ENCODE data around the gene HEXD.
"Not testable (repeated sequence)": the region's sequence is repeated elsewhere in the genome, so short reads cannot be mapped to it uniquely, and the experiment has no call there.

HEXD gene

DNA sequence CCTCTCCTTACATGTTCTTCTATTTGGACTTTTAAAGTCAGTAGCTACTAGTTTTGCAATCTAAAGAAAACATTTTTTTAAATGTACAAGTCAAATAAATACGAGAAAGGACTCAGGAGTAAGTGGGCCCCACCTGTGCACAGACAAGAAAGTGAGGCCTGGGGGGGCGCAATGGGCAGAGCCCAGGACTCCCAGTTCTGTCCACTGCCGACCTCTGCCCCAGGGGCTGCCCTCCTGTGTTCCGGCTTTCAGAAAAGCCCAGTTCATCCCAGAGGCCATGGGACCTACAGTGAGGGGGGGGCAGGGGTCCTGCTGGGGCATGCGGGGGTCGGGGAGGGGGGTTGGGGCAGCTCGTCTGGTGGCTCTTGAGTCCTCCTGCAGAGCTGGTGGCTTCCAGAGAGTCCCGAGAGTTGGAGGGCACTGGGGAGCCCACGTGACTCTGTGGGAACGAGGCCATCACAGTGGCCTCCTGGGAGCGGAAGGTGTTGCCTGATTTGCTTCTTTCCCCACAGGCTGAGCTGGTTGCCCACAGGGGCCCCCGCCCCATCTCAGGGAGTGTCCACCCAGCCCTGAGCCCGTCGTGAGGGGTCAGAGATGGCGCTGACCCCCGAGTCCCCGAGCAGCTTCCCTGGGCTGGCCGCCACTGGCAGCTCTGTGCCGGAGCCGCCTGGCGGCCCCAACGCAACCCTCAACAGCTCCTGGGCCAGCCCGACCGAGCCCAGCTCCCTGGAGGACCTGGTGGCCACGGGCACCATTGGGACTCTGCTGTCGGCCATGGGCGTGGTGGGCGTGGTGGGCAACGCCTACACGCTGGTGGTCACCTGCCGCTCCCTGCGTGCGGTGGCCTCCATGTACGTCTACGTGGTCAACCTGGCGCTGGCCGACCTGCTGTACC, 44.2 kb upstream of the HEXD start:
- no peak for TF ChIP-seq SP1 (IDR thresholded peaks at IDR 0.05)
- no peak for TF ChIP-seq TARDBP (IDR thresholded peaks at IDR 0.05)
- TF ChIP-seq ZNF384 (IDR thresholded peaks at IDR 0.05): no peak
- no peak for TF ChIP-seq FOXM1 (IDR thresholded peaks at IDR 0.05; ENCODE audit: borderline replicate concordance)
- TF ChIP-seq L3MBTL2 (conservative IDR thresholded peaks at IDR 0.05): no peak
- no peak for TF ChIP-seq NFRKB (IDR thresholded peaks at IDR 0.05)
- TF ChIP-seq SUZ12 (IDR thresholded peaks at IDR 0.05): no peak
- TF ChIP-seq HDGF (IDR thresholded peaks at IDR 0.05; ENCODE audit: borderline replicate concordance): no peak
- TF ChIP-seq FOXA1 (IDR thresholded peaks at IDR 0.05): no peak
- TF ChIP-seq BHLHE40 (IDR thresholded peaks at IDR 0.05; ENCODE audit: borderline replicate concordance): no peak
- no peak for TF ChIP-seq ARNT (IDR thresholded peaks at IDR 0.05)
- no peak for TF ChIP-seq ELF4 (IDR thresholded peaks at IDR 0.05)
- no peak for TF ChIP-seq LEF1 (IDR thresholded peaks at IDR 0.05; ENCODE audit: borderline replicate concordance)
- TF ChIP-seq, protein P1, sequence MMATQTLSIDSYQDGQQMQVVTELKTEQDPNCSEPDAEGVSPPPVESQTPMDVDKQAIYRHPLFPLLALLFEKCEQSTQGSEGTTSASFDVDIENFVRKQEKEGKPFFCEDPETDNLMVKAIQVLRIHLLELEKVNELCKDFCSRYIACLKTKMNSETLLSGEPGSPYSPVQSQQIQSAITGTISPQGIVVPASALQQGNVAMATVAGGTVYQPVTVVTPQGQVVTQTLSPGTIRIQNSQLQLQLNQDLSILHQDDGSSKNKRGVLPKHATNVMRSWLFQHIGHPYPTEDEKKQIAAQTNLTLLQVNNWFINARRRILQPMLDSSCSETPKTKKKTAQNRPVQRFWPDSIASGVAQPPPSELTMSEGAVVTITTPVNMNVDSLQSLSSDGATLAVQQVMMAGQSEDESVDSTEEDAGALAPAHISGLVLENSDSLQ (IDR thresholded peaks at IDR 0.05): no peak
- TF ChIP-seq CTBP1 (IDR thresholded peaks at IDR 0.05; ENCODE audit: borderline replicate concordance): no peak
- no peak for TF ChIP-seq FOXK2 (IDR thresholded peaks at IDR 0.05)
- CTCF ChIA-PET: no interaction called here
- POLR2A ChIA-PET: interaction anchor here (1.0 kb wide), 1 partner anchor 18 kb away, joined by 3 read pairs; no protein-coding TSS in a partner anchor
- DNase-seq (ENCODE audit: extremely low spot score): no peak

DNA sequence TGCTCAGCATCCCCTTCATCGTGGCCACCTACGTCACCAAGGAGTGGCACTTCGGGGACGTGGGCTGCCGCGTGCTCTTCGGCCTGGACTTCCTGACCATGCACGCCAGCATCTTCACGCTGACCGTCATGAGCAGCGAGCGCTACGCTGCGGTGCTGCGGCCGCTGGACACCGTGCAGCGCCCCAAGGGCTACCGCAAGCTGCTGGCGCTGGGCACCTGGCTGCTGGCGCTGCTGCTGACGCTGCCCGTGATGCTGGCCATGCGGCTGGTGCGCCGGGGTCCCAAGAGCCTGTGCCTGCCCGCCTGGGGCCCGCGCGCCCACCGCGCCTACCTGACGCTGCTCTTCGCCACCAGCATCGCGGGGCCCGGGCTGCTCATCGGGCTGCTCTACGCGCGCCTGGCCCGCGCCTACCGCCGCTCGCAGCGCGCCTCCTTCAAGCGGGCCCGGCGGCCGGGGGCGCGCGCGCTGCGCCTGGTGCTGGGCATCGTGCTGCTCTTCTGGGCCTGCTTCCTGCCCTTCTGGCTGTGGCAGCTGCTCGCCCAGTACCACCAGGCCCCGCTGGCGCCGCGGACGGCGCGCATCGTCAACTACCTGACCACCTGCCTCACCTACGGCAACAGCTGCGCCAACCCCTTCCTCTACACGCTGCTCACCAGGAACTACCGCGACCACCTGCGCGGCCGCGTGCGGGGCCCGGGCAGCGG, 43.4 kb upstream of the HEXD start:
- CTCF ChIA-PET: no interaction called here
- POLR2A ChIA-PET: no interaction called here

DNA sequence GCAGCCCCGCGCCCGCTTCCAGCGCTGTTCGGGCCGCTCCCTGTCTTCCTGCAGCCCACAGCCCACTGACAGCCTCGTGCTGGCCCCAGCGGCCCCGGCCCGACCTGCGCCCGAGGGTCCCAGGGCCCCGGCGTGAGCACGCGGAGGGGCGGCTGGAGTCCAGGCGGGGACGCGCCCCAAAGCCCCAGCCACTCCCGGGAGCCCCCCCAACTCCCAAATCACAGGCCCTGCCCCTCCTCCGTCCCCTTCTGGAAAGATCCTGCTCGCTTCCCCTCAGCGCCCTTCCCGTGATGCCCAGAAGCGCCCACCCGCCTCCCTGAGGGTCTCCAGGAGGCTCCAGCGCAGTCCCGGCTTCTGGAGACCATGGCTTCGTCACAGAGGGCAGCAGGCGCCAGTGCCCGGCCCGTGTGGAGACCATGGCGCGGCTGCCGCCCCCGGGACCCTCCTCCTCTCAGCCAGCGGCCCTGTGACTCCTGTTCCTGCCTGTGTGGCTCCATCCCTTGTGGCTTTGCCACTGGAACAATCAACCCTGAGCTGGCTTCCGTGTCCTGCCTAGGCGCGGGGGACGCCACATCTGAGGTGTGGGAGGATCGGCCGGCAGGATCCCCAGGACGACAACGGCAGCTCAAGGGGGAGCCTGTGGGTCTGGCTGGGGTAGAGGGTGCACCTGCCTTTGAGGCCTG, 42.6 kb upstream of the HEXD start:
- POLR2A ChIA-PET: no interaction called here
- no peak for DNase-seq (ENCODE audit: extremely low spot score)
- CTCF ChIA-PET: no interaction called here
- TF ChIP-seq FOXK2 (IDR thresholded peaks at IDR 0.05) (no peak), TARDBP (IDR thresholded peaks at IDR 0.05) (no peak), FOXM1 (IDR thresholded peaks at IDR 0.05; ENCODE audit: borderline replicate concordance) (no peak), LEF1 (IDR thresholded peaks at IDR 0.05; ENCODE audit: borderline replicate concordance) (no peak), ELF4 (IDR thresholded peaks at IDR 0.05) (no peak), HDGF (IDR thresholded peaks at IDR 0.05; ENCODE audit: borderline replicate concordance) (no peak), L3MBTL2 (conservative IDR thresholded peaks at IDR 0.05) (no peak), NFRKB (IDR thresholded peaks at IDR 0.05) (no peak), CTBP1 (IDR thresholded peaks at IDR 0.05; ENCODE audit: borderline replicate concordance) (no peak), SUZ12 (IDR thresholded peaks at IDR 0.05) (no peak), FOXA1 (IDR thresholded peaks at IDR 0.05) (no peak), SP1 (IDR thresholded peaks at IDR 0.05) (no peak), ZNF384 (IDR thresholded peaks at IDR 0.05) (no peak), BHLHE40 (IDR thresholded peaks at IDR 0.05; ENCODE audit: borderline replicate concordance) (no peak), ARNT (IDR thresholded peaks at IDR 0.05) (no peak)
- TF ChIP-seq, protein P1 (IDR thresholded peaks at IDR 0.05): no peak

More for the DNA sequence above, 43.4 kb upstream of the HEXD start:
- no peak for TF ChIP-seq HDGF (IDR thresholded peaks at IDR 0.05; ENCODE audit: borderline replicate concordance)
- no peak for TF ChIP-seq TARDBP (IDR thresholded peaks at IDR 0.05)
- no peak for TF ChIP-seq SP1 (IDR thresholded peaks at IDR 0.05)
- no peak for TF ChIP-seq FOXM1 (IDR thresholded peaks at IDR 0.05; ENCODE audit: borderline replicate concordance)
- TF ChIP-seq CTBP1 (IDR thresholded peaks at IDR 0.05; ENCODE audit: borderline replicate concordance): no peak
- no peak for TF ChIP-seq ELF4 (IDR thresholded peaks at IDR 0.05)
- TF ChIP-seq FOXK2 (IDR thresholded peaks at IDR 0.05): no peak
- no peak for TF ChIP-seq BHLHE40 (IDR thresholded peaks at IDR 0.05; ENCODE audit: borderline replicate concordance)
- no peak for TF ChIP-seq ARNT (IDR thresholded peaks at IDR 0.05)
- no peak for TF ChIP-seq LEF1 (IDR thresholded peaks at IDR 0.05; ENCODE audit: borderline replicate concordance)
- no peak for TF ChIP-seq SUZ12 (IDR thresholded peaks at IDR 0.05)
- no peak for TF ChIP-seq FOXA1 (IDR thresholded peaks at IDR 0.05)
- TF ChIP-seq ZNF384 (IDR thresholded peaks at IDR 0.05): no peak
- no peak for TF ChIP-seq L3MBTL2 (conservative IDR thresholded peaks at IDR 0.05)
- DNase-seq (ENCODE audit: extremely low spot score): no peak

DNA sequence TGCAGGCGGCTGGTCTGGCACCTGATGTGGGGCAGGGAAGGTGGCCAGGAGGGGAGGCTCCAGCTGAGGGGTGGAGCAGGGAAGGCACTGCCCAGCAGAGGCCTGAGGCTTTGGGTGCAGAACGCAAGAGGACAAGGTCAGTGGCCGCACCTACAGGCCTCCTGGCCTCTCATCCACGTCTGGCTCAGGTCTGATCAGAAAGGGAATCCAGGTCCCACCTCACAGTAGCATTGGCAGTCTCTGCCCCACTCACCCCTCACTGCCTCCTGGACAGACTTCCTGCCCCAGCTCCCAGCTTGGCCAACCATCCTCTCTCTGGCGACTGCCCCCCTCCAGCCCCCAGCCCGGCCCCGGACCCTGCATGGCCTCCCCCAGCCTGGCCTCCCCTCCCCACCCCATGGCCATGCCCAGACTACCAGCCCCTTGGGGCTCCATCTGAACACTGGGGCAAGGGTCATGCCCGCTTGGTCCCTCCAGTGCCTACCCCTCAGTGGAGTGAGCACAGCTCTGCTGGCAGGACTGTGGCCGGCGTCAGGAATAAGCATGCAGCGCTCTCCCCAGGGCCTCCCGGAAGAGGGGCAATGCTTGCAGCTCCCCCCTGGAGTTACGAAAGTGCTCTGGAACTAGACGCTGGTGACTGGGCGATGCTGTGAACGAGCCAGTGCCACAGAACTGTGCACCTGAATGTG, 42.0 kb upstream of the HEXD start:
- CTCF ChIA-PET: no interaction called here
- POLR2A ChIA-PET: no interaction called here
- no peak for TF ChIP-seq ELF4 (IDR thresholded peaks at IDR 0.05)

DNA sequence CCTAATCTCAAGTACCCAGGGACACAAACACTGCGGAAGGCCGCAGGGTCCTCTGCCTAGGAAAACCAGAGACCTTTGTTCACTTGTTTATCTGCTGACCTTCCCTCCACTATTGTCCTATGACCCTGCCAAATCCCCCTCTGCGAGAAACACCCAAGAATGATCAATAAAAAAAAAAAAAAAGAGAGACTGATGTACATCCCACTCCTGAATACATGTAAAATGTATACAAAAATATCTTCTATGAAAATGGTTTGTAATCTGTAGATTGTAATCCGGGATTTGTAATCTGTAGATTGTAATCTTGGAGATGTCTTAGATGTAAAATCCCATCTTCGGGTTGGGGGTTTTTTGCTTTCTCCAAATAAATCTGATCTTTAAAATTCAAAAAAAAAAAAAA, 40.9 kb upstream of the HEXD start:
- CTCF ChIA-PET; DNase-seq (ENCODE audit: extremely low spot score): not testable (repeated sequence)
- POLR2A ChIA-PET: interaction anchor here (1.3 kb wide), 1 partner anchor 15 kb away, joined by 3 read pairs; no protein-coding TSS in a partner anchor

More for the DNA sequence above, 42.0 kb upstream of the HEXD start:
- no peak for DNase-seq (ENCODE audit: extremely low spot score)

Measured in HEK293T (cell line).